A549 (cell line): Measurements from ENCODE around the gene TMEM220. TPM values are rescaled to one million over a fixed set of nuclear protein-coding genes. Genes with fewer than 3 reads are reported as not detected.

Experiments
- ATAC-seq, 2 experiments: fragments of 200-7000 bp in 1 of 2; fragments of >200 bp in 1 of 2; cut with Nextera tagmentation in 1 of 2; cut with Tn5 transposase in 1 of 2; 3 replicates each; pipeline versions ENCODE4 v1.8.0 to v1.9.1; 2018 to 2020; ENCODE audit warnings: mild to moderate bottlenecking in 1 of 2, moderate library complexity in 1 of 2
- CTCF ChIA-PET: fragments of 300-600 bp; sonication (Branson Sonifier 250); formaldehyde crosslinking; extraction: SDS; loops from one replicate; lab custom pipeline; 2021; ENCODE audit warnings: antibody characterized with exemption, inconsistent platforms; lab: Yijun Ruan, JAX
- POLR2A ChIA-PET: fragments of 350-600 bp; formaldehyde crosslinking; extraction: SDS; loops from one replicate; lab custom pipeline; 2021; ENCODE audit warnings: antibody characterized with exemption, inconsistent platforms; lab: Yijun Ruan, JAX
- DNase-seq, 2 experiments: peaks; one replicate each; pipeline versions ENCODE4 v3.0.0 to v3.0.0-alpha.2; 2011 to 2016; ENCODE audit warnings: low read depth in 1 of 2, low spot score in 1 of 2
- FAIRE-seq: peaks from 2 replicates; lab custom pipeline; 2011; peaks lifted over from hg19 to GRCh38; lab: Jason Lieb, UNC
- H3K27ac ChIP-seq, 2 experiments: fragments of >200 bp; sonication (Bioruptor Twin); formaldehyde crosslinking; 3 replicates each; pipeline ENCODE4 v1.5.1; 2016 to 2017
- H3K4me1 ChIP-seq: fragments of >200 bp; sonication (Bioruptor Twin); formaldehyde crosslinking; 3 replicates; pipeline ENCODE4 v1.6.1; 2016
- H3K4me2 ChIP-seq: fragments of >200 bp; sonication (Bioruptor Twin); formaldehyde crosslinking; 3 replicates; pipeline ENCODE4 v1.6.1; 2016
- H3K4me3 ChIP-seq: fragments of >200 bp; sonication (Bioruptor Twin); formaldehyde crosslinking; 3 replicates; pipeline ENCODE4 v1.5.1; 2016
- H3K9me3 ChIP-seq: fragments of >200 bp; sonication (Bioruptor Twin); formaldehyde crosslinking; 3 replicates; pipeline ENCODE4 v1.6.1; 2016
- CHD2 ChIP-seq: fragments of 150-350 bp; IDR thresholded peaks from 2 replicates; pipeline ENCODE4 v1.6.1; 2014; ENCODE audit warnings: low read length; ENCODE audit not compliant: partially characterized antibody
- CHD4 ChIP-seq: fragments of 200-600 bp; sonication (generic); IDR thresholded peaks from 2 replicates; pipeline ENCODE4 v1.6.1; 2016; ENCODE audit warnings: antibody characterized with exemption, mild to moderate bottlenecking, borderline replicate concordance
- E2F6 ChIP-seq: IDR thresholded peaks from 2 replicates; pipeline ENCODE4 v1.6.1; 2012; ENCODE audit warnings: low read depth, borderline replicate concordance
- ELK1 ChIP-seq: fragments of 150-350 bp; IDR thresholded peaks from 2 replicates; pipeline ENCODE4 v1.6.1; 2014; ENCODE audit warnings: low read depth, mild to moderate bottlenecking, low read length
- EP300 ChIP-seq, 2 experiments: fragments of >200 bp; sonication (Bioruptor Twin); formaldehyde crosslinking; IDR thresholded peaks; 2 replicates in 1 of 2; 3 replicates in 1 of 2; pipeline ENCODE4 v1.6.1; 2016 to 2017
- HOXB5 ChIP-seq: fragments of 250-450 bp; sonication (Bioruptor Pico); IDR thresholded peaks from 2 replicates; pipeline ENCODE4 v1.5.0; 2020; ENCODE audit warnings: mild to moderate bottlenecking, moderate library complexity
- JUNB ChIP-seq: fragments of >200 bp; sonication (Bioruptor Twin); formaldehyde crosslinking; IDR thresholded peaks from 2 replicates; pipeline ENCODE4 v1.6.1; 2016
- KDM1A ChIP-seq: fragments of 200-600 bp; sonication (generic); IDR thresholded peaks from 2 replicates; pipeline ENCODE4 v1.6.1; 2016; ENCODE audit warnings: low read depth, mild to moderate bottlenecking
- MAX ChIP-seq: IDR thresholded peaks from 2 replicates; pipeline ENCODE4 v1.6.1; 2012
- MAZ ChIP-seq: fragments of 150-350 bp; IDR thresholded peaks from 2 replicates; pipeline ENCODE4 v1.6.1; 2014; ENCODE audit warnings: antibody characterized with exemption, low read depth, low read length, borderline replicate concordance
- NR3C1 ChIP-seq: fragments of >200 bp; sonication (Bioruptor Twin); formaldehyde crosslinking; IDR thresholded peaks from 3 replicates; pipeline ENCODE4 v1.6.1; 2017
- PBX3 ChIP-seq: IDR thresholded peaks from 2 replicates; pipeline ENCODE4 v1.6.1; 2012
- PHF8 ChIP-seq: fragments of 200-600 bp; sonication (generic); IDR thresholded peaks from 2 replicates; pipeline ENCODE4 v1.6.1; 2016; ENCODE audit warnings: low read depth, mild to moderate bottlenecking, antibody characterized with exemption, moderate library complexity, borderline replicate concordance
- RFX5 ChIP-seq: fragments of 450-650 bp; IDR thresholded peaks from 2 replicates; pipeline ENCODE4 v1.7.1; 2014; ENCODE audit warnings: antibody characterized with exemption, mild to moderate bottlenecking, moderate library complexity
- SMC3 ChIP-seq: fragments of >200 bp; sonication (Bioruptor Twin); formaldehyde crosslinking; IDR thresholded peaks from 3 replicates; pipeline ENCODE4 v1.6.1; 2018; ENCODE audit warnings: inconsistent platforms
- SREBF2 ChIP-seq: fragments of 450-650 bp; IDR thresholded peaks from 2 replicates; pipeline ENCODE4 v1.6.1; 2014; ENCODE audit warnings: mild to moderate bottlenecking, moderate library complexity
- TP53 ChIP-seq: fragments of 250-450 bp; sonication (Bioruptor Pico); IDR thresholded peaks from 2 replicates; pipeline ENCODE4 v1.5.0; 2021; ENCODE audit warnings: mild to moderate bottlenecking, moderate library complexity
- USF2 ChIP-seq: fragments of 450-650 bp; IDR thresholded peaks from 2 replicates; pipeline ENCODE4 v1.6.1; 2014; ENCODE audit warnings: antibody characterized with exemption
- ZFP36 ChIP-seq: fragments of 450-650 bp; IDR thresholded peaks from 2 replicates; pipeline ENCODE4 v1.6.1; 2014; ENCODE audit warnings: borderline replicate concordance; ENCODE audit not compliant: partially characterized antibody
- ZSCAN20 ChIP-seq: fragments of 250-450 bp; sonication (Bioruptor Pico); IDR thresholded peaks from 2 replicates; pipeline ENCODE4 v1.8.0; 2022; ENCODE audit warnings: mild to moderate bottlenecking, moderate library complexity
- WGBS: methylation state at CpG from one replicate; pipeline ENCODE4 v1.1.6; 2017; ENCODE audit errors: missing lambda C conversion rate; 5-methylcytosine and 5-hydroxymethylcytosine counted together
- polyA plus RNA-seq, 4 experiments: library from polyadenylated mRNA; depleted of rRNA in 3 of 4; stranded (reverse); fragments of >200 nt; fragmentation: RNase III in 1 of 4; extraction: RNeasy Plus Mini Kit Qiagen cat#74134 plus additional on column Dnase treatment in 1 of 4; gene quantifications; 2 replicates in 3 of 4; 3 replicates in 1 of 4; pipeline ENCODE4 v1.2.3, GENCODE V29; 2011 to 2017

The TMEM220 gene
- polyA plus RNA-seq, 2 of the 4 experiments (the other 2 are of a cell fraction) = 3.8 to 6.3 TPM

- 45% methylated on average over 3 of the region's 3 CpGs for WGBS
- DNase-seq (no peak), ATAC-seq (no peak), FAIRE-seq (no peak)
- Histone ChIP-seq H3K4me2 (no peak overlapping the region), H3K4me1 (no peaks in the 10 kb centered on the region), H3K4me3 (no peak overlapping the region), H3K27ac (no peak overlapping the region), H3K9me3 (no peaks in the 10 kb centered on the region)
- TF ChIP-seq SMC3 (no peak), USF2 (no peak), SREBF2 (no peak), ELK1 (no peak), HOXB5 (CRISPR knock-in tag) (no peak), NR3C1 (no peak), PHF8 (no peak), RFX5 (no peak), EP300 (IDR thresholded peaks at IDR 0.05) (no peak)
- POLR2A ChIA-PET = no interaction called here
- CTCF ChIA-PET = interaction anchor here (1.2 to 1.5 kb wide), 4 partner anchors 12 to 93 kb away, joined by 3 to 8 read pairs (median 4); no protein-coding TSS in a partner anchor
Observed at GRCh38 chr17:10751563-10751962, 21.7 kb upstream of the TMEM220 start.

GRCh38 chr17:10750210-10750609 lies 20.4 kb upstream of the TMEM220 start:
- no peak for DNase-seq
- WGBS = 88% methylated on average over 4 of the region's 4 CpGs
- H3K4me3 ChIP-seq = no peak overlapping the region
- ChIA-PET CTCF (interaction anchor here (0.6 to 4.1 kb wide), 5 partner anchors 10 to 1125 kb away, joined by 3 to 34 read pairs (median 3); no protein-coding TSS in a partner anchor), POLR2A (no interaction called here)
- TF ChIP-seq SREBF2 (no peak), ZFP36 (no peak), NR3C1 (no peak), CHD4 (no peak), SMC3 (no peak), JUNB (no peak), E2F6 (no peak), KDM1A (no peak), CHD2 (no peak), ELK1 (no peak), HOXB5 (CRISPR knock-in tag) (no peak), MAZ (no peak), TP53 (no peak), ZSCAN20 (CRISPR knock-in tag) (no peak), PBX3 (no peak), MAX (no peak)
- no peak for ATAC-seq
- H3K4me2 ChIP-seq = no peak overlapping the region
- H3K4me1 ChIP-seq = no peaks in the 10 kb centered on the region
- H3K27ac ChIP-seq = no peak overlapping the region
- H3K9me3 ChIP-seq = no peaks in the 10 kb centered on the region
- FAIRE-seq = no peak
